Esophagus mucosa (tissue), 1 donor: ENCODE measurements around the gene RIBC1. TPM values are rescaled to one million over a fixed set of nuclear protein-coding genes. Genes with fewer than 3 reads are reported as not detected.
A peak's percentile ranks its signal among the peaks of the same experiment; 100 is the strongest.
"Not testable (repeated sequence)": the region's sequence is repeated elsewhere in the genome, so short reads cannot be mapped to it uniquely, and the experiment has no call there.

Experiments
- ATAC-seq: fragments of 200-7000 bp; cut with Tn5 transposase; one replicate; pipeline ENCODE4 v1.9.1; 2020
- total RNA-seq: library from RNA; stranded (reverse); gene quantifications from one replicate; pipeline ENCODE4 v1.2.4, GENCODE V29; 2023
- donor health status: DM: yes; HTN: yes; CAD: no.

RIBC1 gene
- total RNA-seq, 1 donor from 2014 or later, result 0.36 TPM

- no peak for ATAC-seq
Measured at GRCh38 chrX:53437206-53437605, 14.5 kb downstream of the RIBC1 start.

GRCh38 chrX:53438174-53438831 lies 15.6 kb downstream of the RIBC1 start:
- no peak for ATAC-seq

GRCh38 chrX:53438832-53439230 lies 16.2 kb downstream of the RIBC1 start:
- no peak for ATAC-seq

DNA sequence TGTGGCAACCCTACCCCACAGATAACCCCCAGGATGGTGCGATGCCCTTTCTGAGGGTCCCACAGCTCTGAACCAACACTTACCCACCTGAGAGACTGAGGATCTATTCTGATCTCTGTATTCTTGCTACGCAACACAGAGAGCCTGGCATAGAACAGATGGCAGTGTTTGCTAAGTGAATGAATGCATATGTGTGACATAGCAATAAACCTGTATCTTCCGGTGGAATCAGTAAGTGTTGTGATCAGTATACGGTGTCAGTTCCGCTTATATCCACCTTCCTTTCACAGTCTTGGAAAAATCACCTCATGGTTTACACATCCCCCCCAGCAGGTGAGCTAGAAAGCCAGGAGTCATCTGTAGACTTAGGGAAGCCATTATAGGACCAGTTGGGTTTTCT lies 17.4 kb downstream of the RIBC1 start:
- ATAC-seq, result peak; percentile 31

DNA sequence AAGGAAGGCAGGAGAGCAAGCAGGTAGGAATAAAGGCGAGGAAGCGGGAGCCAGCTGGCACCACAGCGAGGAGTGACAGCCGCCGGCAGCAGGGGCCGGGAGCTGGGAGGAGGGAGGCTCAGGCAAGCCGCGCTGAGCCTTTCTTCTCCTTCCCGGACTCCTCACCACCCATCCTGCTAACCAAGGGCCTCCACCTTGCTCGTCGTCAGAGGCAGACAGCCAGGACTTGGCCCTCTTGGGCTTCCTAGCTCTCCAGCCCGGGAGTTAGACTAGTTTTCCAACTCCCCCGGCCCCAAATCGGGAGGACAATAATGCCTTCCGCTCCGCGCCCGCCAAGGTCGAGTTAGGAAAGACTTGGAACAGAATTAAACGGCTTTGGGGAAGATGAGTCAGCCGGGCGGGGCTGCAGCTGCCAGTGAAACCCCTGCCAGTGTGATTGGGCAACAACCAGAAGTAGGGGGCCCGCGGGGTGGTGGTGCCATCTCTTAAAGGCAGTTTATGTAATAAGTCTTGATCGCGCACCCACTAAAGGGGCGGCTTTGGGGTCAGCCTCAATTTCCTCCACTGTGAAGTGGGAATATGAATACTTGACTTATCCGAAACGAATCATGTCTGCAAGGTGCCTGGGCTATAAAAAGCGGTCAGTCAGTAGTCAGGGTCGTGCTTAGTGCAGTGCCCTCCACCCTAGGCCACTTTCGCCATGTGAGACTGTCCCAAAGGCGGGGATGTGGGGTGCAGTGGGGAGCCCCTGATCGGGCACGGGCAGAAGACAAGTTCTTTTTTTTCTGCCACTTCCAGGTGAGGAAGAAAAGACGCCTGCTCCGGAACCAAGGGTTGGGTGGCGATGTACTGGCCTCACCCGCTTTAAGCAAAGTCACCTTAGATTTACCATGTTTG lies 18.2 kb downstream of the RIBC1 start:
- ATAC-seq, result peak; percentile 81

DNA sequence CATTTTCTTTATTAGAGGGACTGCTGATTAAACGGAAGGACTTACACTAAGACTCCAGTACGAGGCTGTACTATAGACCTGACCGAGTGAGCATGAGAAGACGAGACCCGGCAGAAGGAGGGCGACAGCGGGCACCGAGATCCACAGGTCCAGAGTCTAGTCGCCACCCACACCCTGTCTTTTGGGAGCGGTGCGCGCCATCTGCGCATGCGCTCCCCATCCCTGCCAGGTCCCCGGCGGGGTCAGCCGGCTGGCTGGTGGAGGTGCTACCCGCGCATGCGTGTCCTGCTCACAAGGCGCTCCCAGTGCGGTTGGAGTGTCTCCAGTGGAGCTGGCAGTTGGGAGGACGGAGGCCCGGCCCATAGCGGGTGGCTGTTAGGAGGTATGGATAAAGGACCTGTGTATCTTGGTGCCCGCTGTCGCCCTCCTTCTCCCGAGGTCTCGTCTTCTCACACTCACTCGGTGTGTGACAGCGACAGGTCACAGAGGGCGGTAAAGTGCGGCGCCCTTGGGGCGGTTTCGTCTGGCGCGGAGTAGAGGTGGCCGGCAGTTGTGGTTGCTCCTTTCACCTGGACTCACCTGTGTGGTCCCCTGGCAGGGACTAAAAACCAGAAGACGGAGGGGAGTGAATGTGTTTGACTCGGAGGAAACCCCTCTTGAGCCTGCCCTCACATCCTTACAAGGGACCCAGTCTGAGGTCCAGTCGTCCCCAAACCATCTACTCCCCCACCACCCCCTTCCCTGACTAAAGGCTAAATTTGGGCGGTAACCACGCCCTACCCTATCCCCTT lies 19.1 kb downstream of the RIBC1 start:
- ATAC-seq, result peak; percentile 83

- no peak for ATAC-seq
Measured at GRCh38 chrX:53442322-53442631, 19.6 kb downstream of the RIBC1 start.

DNA sequence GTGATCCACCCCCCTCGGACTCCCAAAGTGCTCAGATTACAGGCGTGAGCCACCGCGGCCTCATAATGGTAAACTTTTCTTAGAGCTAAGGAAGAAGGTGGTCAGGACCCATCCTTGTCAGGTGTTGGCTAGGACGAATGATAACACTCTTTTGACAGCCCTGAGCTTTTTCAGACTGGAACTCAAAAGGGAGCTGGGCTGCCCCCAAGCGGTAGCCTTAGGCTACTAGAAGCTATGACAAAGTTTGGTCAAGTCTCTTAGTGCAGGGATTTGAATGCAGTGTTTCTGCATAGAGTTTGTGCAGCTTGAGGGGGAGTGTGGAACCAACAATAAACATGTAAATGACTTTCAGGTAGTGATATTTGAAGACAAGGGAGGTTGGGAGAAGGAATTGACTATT lies 23.3 kb downstream of the RIBC1 start:
- ATAC-seq, result peak; percentile 41

DNA sequence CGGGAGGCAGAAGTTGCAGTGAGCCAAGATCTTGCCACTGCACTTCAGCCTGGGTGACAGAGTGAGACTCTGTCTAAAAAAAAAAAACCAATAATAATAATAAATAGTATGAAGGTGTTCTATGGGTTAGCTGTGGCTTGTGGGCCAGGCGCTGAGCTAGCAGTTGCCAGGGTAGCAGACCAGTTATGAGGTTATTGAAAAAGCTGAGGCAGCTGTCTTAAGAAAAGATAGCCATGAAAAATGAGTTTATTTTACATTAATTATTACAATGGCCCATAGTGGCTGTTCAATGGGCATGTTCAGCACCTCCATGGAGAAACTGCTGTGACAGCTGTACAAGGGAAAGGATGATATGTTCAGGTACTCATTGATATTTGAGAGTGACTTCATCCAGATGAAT lies 24.8 kb downstream of the RIBC1 start:
- ATAC-seq, result no peak

DNA sequence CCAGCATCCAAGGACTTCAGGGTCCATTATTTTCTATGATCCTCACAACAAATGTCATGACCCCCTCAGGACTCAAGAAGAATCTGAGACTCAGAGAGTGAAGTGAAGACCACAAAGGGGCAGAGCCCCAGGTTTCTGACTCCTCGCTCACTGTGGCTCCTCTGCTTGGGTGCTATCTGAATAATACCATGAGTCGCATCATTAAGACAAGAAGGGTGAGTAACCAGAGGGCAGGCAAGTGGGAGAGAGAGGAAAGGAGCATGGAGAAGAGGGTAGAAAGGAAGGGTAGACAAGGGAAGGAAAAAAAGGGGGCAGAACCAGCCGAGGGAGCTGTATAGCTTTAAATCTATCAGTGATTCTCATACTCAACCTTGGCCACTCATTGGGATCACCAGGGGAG lies 27.0 kb downstream of the RIBC1 start:
- no peak for ATAC-seq

GRCh38 chrX:53452812-53453211 lies 30.1 kb downstream of the RIBC1 start:
- ATAC-seq, result no peak

- ATAC-seq, result peak; percentile 26
Measured at GRCh38 chrX:53456254-53456653, 33.6 kb downstream of the RIBC1 start.

DNA sequence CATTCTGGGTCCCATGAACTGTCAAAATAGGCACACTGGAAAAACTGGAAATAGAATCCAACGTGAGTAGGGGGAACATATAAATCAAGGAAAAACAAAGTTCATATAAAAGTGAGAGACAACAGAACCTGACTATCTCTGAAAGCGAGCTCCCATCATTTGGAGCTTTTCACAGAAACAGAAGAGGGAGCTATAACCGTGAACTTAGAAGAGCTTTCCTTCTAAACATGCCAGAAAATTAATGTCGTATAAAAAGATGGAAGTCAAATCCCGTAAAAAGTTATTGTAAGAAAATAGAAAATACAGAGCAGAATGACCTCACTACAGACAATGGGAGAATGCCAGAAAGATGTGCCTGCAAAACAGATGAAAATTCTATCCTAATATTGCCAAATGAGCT lies 35.4 kb downstream of the RIBC1 start:
- ATAC-seq, result no peak

- not testable (repeated sequence) for ATAC-seq
Measured at GRCh38 chrX:53468659-53469058, 46.0 kb downstream of the RIBC1 start.

DNA sequence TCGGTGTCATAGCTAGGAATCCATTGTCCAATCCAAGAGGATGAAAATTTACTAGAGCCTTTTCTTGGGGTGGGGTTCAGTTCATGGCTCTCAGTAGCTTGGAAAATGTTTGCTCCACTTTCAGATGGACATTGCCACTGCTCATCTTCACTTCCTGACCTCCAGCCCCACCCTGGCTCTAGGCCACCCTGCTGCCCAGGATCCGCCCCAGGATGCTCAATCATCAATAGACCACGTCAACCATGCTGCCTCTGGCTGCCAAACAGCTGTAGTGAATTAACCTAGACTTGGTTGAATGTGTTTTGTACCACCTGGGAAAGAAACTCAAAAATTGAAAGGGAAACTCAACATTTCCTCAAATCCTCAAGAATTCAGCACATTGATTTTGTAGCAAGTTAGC lies 48.7 kb downstream of the RIBC1 start:
- ATAC-seq, result no peak

DNA sequence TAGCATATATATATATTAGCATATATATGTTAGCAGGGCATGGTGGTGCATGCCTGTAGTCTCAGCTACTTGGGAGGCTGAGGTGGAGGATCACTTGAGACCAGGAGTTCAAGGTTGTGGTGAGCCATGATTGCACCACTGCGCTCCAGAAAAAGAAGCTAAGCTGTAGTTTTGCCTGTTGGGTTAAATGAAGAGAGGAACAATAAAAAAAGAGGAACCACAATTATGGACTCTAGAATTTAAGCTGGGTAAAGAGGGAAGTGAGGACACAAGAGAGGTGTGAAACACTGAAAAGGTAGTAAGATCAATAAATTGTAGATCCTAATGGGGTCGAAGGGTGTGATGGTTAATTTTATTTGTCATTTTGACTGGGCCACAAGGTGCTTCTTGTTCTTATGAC lies 52.0 kb downstream of the RIBC1 start:
- ATAC-seq, result no peak

DNA sequence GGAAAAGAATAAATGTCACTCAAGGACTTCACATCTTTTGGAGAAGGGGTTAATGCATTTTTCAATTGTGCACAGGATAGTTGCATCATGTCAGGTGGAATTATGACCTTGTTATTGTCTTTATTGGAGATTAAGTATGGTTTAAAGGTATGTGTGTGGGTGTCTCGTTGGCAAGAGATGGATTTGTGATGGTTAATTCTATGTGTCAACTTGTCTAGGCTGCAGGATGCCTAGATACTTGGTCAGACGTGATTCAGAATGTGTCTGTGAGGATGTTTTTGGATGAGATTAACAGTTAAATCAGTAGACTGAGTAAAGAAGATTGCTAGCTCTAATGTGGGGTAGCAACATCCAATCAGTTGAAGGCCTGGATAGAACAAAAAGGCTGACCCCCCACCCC lies 53.7 kb downstream of the RIBC1 start:
- ATAC-seq, result peak; percentile 50

DNA sequence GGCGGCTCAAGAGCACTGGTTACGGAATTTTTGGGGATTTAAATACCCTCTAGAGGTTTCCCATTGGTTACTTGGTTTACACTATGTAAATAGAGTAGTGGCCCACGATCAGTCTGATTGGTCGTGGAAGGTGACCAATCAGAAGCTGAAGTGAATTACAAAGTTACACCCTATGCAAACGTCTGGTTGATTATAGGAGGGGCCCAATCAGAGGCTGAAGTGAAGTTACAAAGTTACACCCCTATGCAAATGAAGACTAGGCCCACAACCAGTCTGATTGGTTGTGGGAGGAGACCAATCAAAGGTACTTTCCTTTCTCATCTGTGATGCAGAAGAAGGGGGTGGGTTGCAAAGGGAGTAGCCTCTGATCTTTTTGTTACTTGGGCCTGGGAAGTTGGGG lies 56.6 kb downstream of the RIBC1 start:
- no peak for ATAC-seq

Other genes starting within 250 kb of the RIBC1 start
- gene KDM5C, start 197.7 kb upstream of the RIBC1 start, total RNA-seq, result 73.6 TPM
- 10.6 TPM for gene IQSEC2, start 141.3 kb upstream of the RIBC1 start, total RNA-seq
- 52.5 TPM for gene SMC1A, start 219 bp upstream of the RIBC1 start, total RNA-seq
- gene HSD17B10, start 11.5 kb downstream of the RIBC1 start, total RNA-seq, result 132 TPM